ENCODE results near the gene CLCN1. TPM values are rescaled to one million over a fixed set of nuclear protein-coding genes. Genes with fewer than 3 reads are reported as not detected.

CLCN1 gene
- total and polyA plus RNA-seq, 2 of the 4 experiments (the other 2 are of a cell fraction) = not detected

DNA sequence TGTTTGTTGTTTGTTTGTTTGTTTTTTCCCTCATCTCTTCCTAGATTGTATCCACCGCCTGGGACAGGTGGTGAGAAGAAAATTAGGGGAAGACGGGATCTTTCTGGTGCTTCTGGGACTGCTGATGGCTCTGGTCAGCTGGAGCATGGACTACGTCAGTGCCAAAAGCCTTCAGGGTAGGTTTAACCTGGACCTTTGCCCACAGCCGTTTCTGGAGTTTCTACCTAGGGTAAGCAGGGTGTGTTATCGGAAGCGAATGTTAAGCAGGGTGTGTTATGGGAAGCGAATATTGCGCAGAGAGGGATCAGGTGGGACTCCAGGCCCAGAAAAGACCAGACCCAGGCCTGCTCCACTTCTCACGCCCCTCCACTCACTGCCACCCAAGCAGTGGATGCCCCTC lies 4.7 kb downstream of the CLCN1 start:
- H4K91ac ChIP-seq (ENCODE audit: insufficient read depth, low read depth, low read length) = no peak overlapping the region
- intact Hi-C loops (cut with micrococcal nuclease) (no loop called here), in situ Hi-C loops (cut with MboI; ENCODE audit: low sequenced_read_pairs) (no loop called here), dilution Hi-C loops (cut with HindIII; ENCODE audit: low sequenced_read_pairs, unreplicated experiment) (no loop called here)
- H3K9me1 ChIP-seq (ENCODE audit: insufficient read depth, low read length) = no peaks in the 10 kb centered on the region
- H3K23ac ChIP-seq (ENCODE audit: low read depth, low read length) = no peak overlapping the region
- H4K8ac ChIP-seq (ENCODE audit: low read depth in 2 of 2, low read length in 2 of 2) = no peak overlapping the region
- H3K27ac ChIP-seq (ENCODE audit: insufficient read depth, low read length) = no peak overlapping the region
- no peaks in the 10 kb centered on the region for H4K20me1 ChIP-seq (ENCODE audit: insufficient read depth, low read length)
- peaks cover 10% of the 10 kb centered on the region; the same call in 1 of the 2 replicates for H3K4me1 ChIP-seq (ENCODE audit: control insufficient read depth, insufficient read depth, low read length)
- no peak overlapping the region for H3K9ac ChIP-seq (ENCODE audit: low read depth, low read length)
- no peak overlapping the region for H2BK120ac ChIP-seq (ENCODE audit: low read depth, low read length)
- 100% methylated on average over 1 of the region's 9 CpGs; no CpG with 5 or more reads in 1 of the 2 experiments for WGBS, 2 experiments (ENCODE audit: extremely low coverage in 2 of 2, insufficient read length in 1 of 2)
- ChIA-PET CTCF (no interaction called here), POLR2A (ENCODE audit: unreplicated experiment) (no interaction called here)
- no peaks in the 10 kb centered on the region for H3K9me3 ChIP-seq (ENCODE audit: control insufficient read depth, insufficient read depth, low read length)
- no peaks in the 10 kb centered on the region for H3K79me1 ChIP-seq (ENCODE audit: low read depth in 1 of 2, low read length in 2 of 2)
- H3K14ac ChIP-seq (replicated peaks; ENCODE audit: low read depth, low read length) = no peak overlapping the region
- no peak overlapping the region for H2BK20ac ChIP-seq (ENCODE audit: low read depth, low read length)
- no peak overlapping the region for H2AK5ac ChIP-seq (ENCODE audit: low read depth, low read length)
- no peak overlapping the region for H3K56ac ChIP-seq (ENCODE audit: extremely low read depth, insufficient read depth, low read length)
- H3K4me2 ChIP-seq (ENCODE audit: low read depth, low read length) = no peak overlapping the region
- no peak overlapping the region for H2BK5ac ChIP-seq (ENCODE audit: low read depth, low read length, poor library complexity, severe bottlenecking)
- no peak for TF ChIP-seq MAFK (IDR thresholded peaks at IDR 0.05; ENCODE audit: low read depth, low read length)
- TF ChIP-seq, protein P1, sequence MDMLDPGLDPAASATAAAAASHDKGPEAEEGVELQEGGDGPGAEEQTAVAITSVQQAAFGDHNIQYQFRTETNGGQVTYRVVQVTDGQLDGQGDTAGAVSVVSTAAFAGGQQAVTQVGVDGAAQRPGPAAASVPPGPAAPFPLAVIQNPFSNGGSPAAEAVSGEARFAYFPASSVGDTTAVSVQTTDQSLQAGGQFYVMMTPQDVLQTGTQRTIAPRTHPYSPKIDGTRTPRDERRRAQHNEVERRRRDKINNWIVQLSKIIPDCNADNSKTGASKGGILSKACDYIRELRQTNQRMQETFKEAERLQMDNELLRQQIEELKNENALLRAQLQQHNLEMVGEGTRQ (IDR thresholded peaks at IDR 0.05; ENCODE audit: low read depth, low read length) = no peak
- no peak for TF ChIP-seq SMC3 (IDR thresholded peaks at IDR 0.05; ENCODE audit: low read depth, low read length)
- TF ChIP-seq BHLHE40 (IDR thresholded peaks at IDR 0.05; ENCODE audit: low read depth, low read length) = no peak
- TF ChIP-seq, protein P2, sequence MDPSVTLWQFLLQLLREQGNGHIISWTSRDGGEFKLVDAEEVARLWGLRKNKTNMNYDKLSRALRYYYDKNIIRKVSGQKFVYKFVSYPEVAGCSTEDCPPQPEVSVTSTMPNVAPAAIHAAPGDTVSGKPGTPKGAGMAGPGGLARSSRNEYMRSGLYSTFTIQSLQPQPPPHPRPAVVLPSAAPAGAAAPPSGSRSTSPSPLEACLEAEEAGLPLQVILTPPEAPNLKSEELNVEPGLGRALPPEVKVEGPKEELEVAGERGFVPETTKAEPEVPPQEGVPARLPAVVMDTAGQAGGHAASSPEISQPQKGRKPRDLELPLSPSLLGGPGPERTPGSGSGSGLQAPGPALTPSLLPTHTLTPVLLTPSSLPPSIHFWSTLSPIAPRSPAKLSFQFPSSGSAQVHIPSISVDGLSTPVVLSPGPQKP (IDR thresholded peaks at IDR 0.05; ENCODE audit: borderline replicate concordance, low read depth, low read length) = no peak
- no peak for TF ChIP-seq POLR2A (IDR thresholded peaks at IDR 0.05; ENCODE audit: low read depth, low read length)
- TF ChIP-seq FOS (IDR thresholded peaks at IDR 0.05; ENCODE audit: low read depth, low read length) = no peak
- TF ChIP-seq RAD21 (IDR thresholded peaks at IDR 0.05; ENCODE audit: low read length) = no peak
- TF ChIP-seq RCOR1 (IDR thresholded peaks at IDR 0.05; ENCODE audit: insufficient replicate concordance, low read length) = no peak
- no peak for TF ChIP-seq CHD1 (IDR thresholded peaks at IDR 0.05; ENCODE audit: low read depth, low read length)
- no peak for TF ChIP-seq CEBPB (IDR thresholded peaks at IDR 0.05; ENCODE audit: low read depth, low read length)
- TF ChIP-seq NFE2L2 (IDR thresholded peaks at IDR 0.05; ENCODE audit: low read depth, low read length) = no peak
- no peak for TF ChIP-seq MXI1 (IDR thresholded peaks at IDR 0.05; ENCODE audit: borderline replicate concordance, low read depth, low read length)
- TF ChIP-seq, protein P3, sequence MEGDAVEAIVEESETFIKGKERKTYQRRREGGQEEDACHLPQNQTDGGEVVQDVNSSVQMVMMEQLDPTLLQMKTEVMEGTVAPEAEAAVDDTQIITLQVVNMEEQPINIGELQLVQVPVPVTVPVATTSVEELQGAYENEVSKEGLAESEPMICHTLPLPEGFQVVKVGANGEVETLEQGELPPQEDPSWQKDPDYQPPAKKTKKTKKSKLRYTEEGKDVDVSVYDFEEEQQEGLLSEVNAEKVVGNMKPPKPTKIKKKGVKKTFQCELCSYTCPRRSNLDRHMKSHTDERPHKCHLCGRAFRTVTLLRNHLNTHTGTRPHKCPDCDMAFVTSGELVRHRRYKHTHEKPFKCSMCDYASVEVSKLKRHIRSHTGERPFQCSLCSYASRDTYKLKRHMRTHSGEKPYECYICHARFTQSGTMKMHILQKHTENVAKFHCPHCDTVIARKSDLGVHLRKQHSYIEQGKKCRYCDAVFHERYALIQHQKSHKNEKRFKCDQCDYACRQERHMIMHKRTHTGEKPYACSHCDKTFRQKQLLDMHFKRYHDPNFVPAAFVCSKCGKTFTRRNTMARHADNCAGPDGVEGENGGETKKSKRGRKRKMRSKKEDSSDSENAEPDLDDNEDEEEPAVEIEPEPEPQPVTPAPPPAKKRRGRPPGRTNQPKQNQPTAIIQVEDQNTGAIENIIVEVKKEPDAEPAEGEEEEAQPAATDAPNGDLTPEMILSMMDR (conservative IDR thresholded peaks at IDR 0.05; ENCODE audit: low read depth, low read length) = no peak
- no peak for TF ChIP-seq RFX5 (IDR thresholded peaks at IDR 0.05; ENCODE audit: low read depth, low read length)
- peaks cover 5% of the 10 kb centered on the region for H3K27me3 ChIP-seq (ENCODE audit: control insufficient read depth, insufficient read depth, low read length)
- no peak overlapping the region for H2AFZ ChIP-seq (replicated peaks; ENCODE audit: low read length, poor library complexity)
- no peak overlapping the region for H3K4ac ChIP-seq (ENCODE audit: low read depth, low read length)
- BruUV-seq (replicated peaks) = no TSS peak
- H2BK15ac ChIP-seq (ENCODE audit: low read depth, low read length) = no peak overlapping the region
- no peak overlapping the region for H3K18ac ChIP-seq (ENCODE audit: low read depth, low read length)
- DNase-seq = no peak
- H3K36me3 ChIP-seq (ENCODE audit: control insufficient read depth, insufficient read depth, low read length) = no peaks in the 10 kb centered on the region
- no peak for ATAC-seq (ENCODE audit: low read depth)
- no peak overlapping the region for H4K5ac ChIP-seq (ENCODE audit: low read depth, low read length)
- H2AK9ac ChIP-seq (replicated peaks; ENCODE audit: low read depth, low read length, poor library complexity) = no peak overlapping the region
- no peak overlapping the region for H3K4me3 ChIP-seq (ENCODE audit: insufficient read depth, low read depth, low read length)

Measured in IMR-90 (cell line).